ENCODE measurements around the gene FREM1.

Gene FREM1

DNA sequence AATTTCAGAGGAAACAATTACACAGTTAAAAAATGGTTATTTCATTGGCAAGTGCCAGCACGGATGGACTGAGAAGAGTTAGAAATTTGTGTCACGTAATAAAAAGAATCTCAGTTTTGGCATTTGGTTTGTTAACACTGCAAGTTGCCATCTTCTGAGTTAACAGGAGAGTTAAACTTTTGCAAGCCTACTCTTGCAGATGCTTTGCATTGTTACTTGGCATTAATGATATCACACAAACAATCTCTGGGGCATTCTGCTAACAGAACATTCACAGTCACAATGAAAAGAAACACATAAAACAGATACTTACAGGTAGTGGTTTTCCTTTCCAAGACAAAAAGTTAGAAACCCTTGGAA, 647 bp downstream of the FREM1 start:
- DNase-seq (ENCODE audit: low read depth, low spot score) = no peak

DNA sequence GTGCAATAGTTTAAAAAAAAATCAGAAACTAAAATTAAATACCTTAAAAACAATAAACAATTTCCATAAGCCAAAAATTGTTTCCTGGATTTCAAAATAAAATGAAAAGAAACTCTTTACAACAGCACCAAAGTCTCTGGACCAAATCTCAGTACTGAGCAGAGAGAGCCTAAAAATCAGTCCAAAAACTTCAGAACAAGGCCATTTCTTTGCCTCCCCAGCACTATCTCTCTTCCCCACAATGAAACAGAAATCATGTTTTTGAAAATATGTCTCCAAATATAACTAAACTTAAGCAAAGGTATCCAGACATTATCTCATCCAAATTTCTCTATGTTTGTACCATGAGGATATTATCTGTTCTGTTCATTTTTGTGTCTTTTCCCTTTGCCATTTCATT, 1.0 kb downstream of the FREM1 start:
- no peak for DNase-seq (ENCODE audit: low read depth, low spot score)

DNA sequence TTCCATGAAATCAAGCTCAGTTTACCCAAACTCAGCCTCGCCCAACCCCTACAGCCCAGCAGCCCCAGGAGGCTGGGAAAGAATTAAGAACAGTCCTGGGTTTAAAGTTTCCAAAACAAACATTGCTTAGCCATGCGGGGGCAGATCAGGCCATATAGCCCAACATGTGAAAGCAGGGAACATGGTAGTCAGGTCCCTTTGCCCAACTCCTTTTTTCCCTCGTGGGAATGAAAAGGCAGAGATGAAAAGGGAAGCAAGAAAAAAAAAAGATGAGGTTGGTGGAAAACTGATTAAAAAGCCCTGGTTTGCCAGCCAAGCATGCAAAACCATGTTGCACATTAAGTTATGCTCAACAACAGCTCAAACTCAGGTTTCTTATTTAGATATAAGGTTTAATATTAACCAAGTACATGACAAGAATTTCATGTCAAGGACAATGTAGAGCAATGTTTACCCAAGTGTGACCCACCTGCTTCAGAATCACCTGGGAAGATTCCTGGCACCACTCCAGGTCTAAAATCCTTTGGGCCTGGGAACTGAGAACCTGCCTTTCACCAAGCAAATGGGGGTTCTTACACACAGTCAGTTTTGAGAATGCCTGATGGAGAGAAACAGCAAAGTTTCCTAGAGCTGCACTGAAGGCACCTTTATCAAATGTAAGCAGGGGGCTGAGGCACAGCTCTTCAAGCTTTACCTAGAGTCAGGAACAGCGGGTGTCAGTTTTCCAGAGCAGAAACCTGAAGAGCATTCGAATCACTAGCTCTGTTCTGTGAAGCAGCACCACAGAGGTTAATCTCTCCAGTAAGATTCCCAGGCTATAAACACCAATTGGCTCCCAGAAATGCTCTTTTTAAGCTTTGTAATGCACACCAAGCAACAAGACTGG, 1.7 kb downstream of the FREM1 start:
- no peak for DNase-seq (ENCODE audit: low read depth, low spot score)

DNA sequence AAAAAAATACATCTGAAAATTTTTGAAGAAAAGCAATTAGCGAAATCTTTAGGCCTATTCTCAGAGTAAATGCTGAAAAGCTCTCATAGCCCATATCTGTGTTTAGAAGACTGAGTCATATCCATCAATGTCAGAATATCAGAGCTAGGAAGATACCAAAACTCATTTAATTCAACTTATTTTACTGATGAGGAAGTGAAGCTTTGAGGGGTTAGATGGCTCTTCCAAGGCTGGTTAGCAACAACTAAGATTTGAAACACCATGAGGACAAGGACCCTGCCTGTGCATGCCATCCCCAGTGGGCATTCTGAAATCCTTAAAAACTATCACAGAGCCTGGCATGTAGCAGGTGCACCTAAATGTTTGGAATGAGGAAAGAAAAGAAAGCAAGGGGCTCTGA, 2.5 kb downstream of the FREM1 start:
- DNase-seq (ENCODE audit: low read depth, low spot score) = no peak

DNA sequence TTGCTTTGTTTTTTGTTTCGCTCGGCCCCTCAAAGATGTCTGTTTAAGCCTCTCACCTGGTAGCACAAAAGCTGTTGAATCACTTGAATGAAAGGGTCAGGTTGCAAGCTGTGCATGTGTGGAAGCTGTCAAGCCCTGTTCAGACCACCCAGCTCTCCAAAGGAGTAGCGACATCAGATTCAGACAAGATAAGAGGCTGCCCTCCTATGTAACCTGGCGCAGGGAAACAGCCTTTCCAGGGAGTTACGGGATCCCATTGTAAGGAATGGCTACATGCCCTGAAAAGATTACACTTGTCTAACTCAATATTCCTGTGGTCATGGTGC, 2.9 kb downstream of the FREM1 start:
- DNase-seq (ENCODE audit: low read depth, low spot score) = no peak

DNA sequence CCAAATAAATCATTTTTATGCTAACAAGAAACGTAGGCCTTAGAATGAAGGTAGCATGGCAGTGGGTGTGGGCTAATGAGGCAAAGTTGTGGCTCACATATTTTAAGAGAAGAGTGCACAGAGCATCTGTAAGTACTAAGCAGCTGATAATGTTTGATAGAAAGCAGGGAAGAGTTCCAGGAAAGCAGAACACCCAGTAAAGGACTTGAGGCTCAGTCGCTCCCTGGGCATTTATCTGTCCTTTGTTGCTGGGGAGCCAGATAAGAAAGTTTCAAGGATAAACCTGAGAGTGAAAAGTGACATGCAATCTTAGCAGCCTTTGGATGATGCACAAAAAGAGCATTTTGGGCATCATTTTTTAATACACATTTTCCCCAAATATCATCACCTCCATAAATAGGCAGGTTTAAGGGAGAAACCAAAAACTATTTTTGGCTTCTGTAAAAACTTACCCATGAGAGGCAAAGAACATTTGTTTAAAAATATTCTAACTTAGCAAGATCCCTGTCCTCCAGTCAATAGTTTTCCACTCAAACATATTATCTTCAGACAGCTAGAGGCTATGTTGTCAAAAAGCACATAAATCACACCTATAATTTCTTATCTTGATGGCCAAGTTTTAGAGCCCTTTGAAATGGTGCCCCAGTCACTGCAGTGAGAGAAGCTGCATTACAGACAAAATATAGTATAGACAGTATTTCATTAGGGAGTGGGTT, 3.4 kb downstream of the FREM1 start:
- no peak for DNase-seq (ENCODE audit: low read depth, low spot score)

DNA sequence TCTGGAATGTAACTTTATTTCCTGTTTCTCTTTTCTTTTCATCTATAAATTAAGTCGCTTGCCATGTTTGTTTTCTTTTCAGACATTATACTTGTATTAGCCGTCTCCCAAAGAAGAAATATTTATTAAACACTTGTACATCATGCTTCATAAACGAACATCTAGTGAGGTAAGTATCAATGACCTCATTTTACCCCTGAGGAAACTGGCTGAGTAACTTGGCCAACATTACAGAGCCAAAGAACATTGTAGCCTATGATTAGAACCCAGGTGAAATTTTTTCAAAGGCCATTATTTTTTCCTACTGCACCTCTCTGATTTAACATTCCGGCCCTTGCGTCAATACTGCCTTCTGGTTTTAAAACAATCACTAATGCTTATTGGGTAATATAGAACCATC, 4.2 kb downstream of the FREM1 start:
- DNase-seq (ENCODE audit: low read depth, low spot score) = no peak

DNA sequence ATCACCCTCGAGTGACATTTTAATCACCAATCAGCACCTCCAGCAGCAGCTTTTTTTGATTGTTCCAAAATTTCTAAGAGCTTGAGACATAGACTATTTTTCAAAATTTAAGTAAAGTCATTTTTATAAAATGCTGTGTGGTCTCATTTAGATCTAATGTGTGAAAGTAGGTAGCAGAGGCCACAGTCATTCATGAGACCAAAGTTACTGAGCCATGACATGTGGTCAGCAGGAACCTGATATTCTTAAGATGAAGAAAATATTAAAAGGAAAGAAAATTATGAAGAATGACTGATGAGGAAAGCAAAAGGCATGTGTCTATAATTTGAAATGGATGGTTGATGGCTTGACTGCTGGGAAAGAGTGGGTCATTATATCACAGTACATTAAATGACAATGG, 7.2 kb downstream of the FREM1 start:
- no peak for DNase-seq (ENCODE audit: low read depth, low spot score)

DNA sequence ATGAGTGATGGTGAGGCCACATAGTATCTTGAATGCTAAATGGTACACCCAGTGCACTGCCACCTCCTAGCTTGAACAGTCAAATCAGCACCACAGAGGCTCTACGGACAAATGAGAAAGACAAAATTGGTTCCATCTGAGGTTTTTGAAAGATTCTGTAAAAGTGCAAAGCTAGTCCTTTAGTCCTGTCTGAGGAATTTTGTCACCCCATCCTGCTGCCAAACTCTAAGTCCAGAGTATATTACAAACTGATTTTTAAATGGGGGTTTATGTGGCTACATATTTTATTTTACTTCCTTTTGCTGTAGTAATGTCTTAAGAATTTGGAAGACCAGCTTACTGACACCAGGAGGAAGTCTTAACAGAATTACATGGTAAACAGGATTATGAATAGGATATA, 7.7 kb downstream of the FREM1 start:
- DNase-seq (ENCODE audit: low read depth, low spot score) = no peak

DNA sequence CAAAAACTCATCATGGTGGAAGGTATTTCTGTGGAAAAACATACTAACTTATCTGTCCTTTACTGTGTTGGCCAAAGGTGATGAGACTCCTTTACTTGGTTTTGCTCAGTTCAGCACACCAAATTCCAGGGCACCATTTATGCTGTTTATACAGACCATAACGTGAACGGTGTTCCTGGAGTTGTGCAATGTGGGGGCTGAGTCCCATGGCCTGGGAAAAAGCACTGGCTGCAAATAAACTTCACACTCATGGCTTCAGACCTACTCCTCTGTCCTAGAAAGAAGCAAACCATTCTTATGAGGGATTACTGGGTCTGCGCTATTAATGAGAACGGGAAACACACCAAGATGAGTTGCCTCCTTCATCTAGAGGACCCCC, 10.4 kb downstream of the FREM1 start:
- no peak for DNase-seq (ENCODE audit: low read depth, low spot score)

DNA sequence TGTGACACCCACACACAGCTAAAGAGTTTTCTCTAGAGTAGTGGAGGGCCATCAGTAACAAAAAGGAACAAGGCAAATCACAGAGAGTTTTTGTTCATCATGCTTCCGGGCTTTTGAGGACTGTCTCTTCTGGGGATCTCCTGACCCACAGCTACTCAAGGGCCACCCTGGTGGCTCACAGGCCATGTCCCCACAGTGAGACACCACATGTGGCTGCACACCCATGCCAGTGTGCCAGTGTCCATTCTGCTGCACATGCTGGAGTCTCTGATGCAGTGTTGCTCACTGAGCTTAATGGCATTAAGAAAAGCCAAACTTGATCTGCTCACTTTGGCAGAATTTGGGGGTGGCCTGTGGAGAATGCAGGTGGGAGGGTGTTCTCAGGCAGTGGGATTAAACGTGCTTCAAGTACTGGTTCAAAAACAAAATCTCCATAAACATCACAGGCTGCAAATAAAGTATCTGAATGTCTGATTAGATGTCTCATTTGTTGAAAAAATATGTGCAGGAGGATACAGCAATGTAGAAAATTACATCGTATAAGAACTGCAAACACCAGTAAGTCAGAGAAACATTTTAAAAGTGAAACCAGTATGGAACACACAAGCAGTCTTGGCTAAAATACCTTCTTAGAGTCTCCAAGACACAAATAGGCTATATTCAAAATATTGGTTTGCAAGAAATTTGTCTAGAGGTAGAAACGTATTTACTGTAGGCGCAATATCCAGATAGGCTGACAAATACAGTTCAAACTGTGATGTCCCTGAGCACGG, 11.0 kb downstream of the FREM1 start:
- no peak for DNase-seq (ENCODE audit: low read depth, low spot score)

DNA sequence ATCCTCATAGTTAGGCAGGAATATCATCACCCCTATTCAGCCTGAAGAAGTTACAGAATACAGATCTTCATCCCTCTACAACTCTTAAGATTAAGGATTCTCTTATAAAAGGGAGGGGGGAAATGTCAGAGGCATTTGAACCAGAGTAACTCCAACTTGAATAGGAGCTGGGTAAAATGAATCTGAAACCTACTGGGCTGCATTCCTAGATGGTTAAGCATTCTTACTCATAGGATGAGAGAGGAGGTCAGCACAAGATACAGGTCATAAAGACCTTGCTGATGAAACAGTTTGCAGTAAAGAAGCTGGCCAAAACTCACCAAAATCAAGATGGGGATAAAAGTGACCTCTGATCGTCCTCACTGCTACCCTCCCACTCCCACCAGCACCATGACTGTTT, 14.4 kb downstream of the FREM1 start:
- no peak for DNase-seq (ENCODE audit: low read depth, low spot score)

DNA sequence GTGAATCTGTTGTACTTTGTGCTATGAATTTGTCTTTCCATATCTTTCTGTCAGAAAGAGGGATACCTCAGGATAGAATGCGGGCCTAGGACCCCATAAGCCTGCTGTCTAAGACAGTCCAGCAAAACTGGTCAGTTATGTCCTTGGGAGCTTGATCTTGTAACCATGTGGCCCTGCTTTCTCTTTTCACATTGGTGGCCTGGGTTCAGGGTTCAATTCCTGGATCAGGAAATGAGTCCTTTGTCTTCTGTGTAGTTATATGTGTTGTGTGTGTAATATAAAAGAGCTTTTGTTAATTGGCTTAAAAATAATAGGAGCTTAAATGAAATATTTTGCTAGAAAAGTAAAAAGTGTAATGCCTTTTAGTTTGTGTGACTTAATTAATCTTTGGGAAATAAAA, 16.9 kb downstream of the FREM1 start:
- DNase-seq (ENCODE audit: low read depth, low spot score) = no peak

DNA sequence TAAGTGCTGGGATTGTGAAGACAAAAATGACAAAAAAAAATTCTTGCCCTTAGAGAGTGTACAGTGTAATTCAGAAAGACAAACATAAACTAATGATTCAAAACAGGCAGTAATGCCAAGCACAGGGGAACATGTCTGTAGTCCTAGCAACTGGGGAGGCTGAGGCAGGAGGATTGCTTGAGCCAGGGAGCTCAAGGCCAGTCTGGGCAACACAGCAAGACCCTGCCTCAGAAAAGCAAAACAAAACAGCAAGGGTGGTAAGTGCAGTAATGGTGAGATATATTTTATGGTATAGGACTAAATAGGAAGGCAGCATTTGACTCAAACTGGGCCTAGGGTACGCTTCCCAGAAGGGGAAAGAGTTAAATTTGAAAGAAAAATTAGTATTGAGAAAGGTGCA, 18.9 kb downstream of the FREM1 start:
- DNase-seq (ENCODE audit: low read depth, low spot score) = no peak

DNA sequence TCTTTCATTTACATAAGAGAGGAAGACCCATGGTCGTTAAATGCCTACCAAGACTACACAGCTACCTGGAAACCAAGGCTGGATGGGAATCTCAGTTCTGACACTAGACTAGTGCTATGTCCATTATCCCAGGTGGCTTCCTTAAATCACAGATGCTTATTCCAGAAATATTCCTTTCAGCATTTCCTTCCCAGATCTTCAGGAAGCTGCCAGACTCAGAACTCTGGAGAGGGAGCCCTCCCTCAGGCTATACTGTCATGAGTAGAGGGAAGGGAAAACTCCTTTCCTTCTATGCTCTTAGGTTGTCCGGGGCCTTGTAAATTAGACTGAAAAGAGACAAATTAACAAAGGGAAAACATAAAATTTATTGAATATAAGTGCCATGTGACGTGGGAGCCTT, 20.8 kb downstream of the FREM1 start:
- DNase-seq (ENCODE audit: low read depth, low spot score) = no peak

DNA sequence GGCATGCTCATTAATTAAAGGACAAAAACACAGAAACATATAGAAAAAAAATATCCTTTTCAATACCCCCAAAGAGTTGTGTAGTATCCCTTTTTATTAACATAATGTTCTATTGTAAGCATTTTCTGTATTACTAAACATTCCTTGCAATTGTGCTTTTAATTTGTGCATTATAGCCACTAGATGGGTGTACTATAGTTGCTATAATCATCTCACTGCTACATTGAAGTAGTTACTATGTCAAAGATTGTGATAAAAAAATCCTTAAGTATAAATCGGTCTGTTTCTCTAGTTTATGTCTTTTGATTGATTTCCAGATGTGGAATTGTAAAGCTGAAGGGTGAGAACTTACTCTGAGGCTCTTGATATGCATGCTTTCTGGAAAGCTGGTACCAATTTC, 21.4 kb downstream of the FREM1 start:
- DNase-seq (ENCODE audit: low read depth, low spot score) = no peak

DNA sequence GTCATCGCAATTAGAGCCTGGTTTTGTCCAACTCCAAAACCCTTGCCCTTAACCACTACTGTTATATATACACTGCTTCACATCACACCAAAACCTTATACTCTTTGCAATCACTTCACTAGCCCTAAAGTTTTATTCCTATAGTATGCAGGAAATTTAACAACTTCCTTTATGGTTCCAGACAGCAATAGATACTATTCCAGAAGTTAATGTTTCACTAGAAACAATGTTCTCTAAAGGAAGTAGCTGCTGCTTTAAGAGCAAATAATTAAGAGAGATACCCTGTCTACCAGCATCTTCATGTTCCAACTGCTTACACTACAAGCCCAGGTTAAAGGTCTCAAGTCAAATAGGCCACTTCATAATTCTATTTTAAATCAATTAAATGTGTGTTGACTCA, 22.0 kb downstream of the FREM1 start:
- no peak for DNase-seq (ENCODE audit: low read depth, low spot score)

DNA sequence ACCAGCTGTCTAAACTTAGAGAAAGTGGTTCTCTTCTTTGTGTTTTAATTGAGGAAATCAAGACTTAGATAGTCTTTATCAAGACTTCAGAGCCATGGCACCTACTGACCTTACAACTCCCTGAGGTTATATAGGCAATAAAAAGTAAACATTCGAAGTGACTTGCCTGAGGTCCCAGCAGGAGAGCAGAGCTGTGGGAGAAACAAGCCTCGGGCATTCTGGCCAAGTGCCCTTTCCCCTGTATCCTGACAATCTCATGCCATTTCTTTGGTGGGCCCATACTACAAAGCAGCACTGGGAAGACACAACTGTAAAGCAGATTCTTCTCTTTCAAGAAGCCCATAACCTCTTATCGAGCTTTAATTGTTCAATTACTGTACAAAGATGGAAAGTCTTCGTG, 23.1 kb downstream of the FREM1 start:
- DNase-seq (ENCODE audit: low read depth, low spot score) = no peak

DNA sequence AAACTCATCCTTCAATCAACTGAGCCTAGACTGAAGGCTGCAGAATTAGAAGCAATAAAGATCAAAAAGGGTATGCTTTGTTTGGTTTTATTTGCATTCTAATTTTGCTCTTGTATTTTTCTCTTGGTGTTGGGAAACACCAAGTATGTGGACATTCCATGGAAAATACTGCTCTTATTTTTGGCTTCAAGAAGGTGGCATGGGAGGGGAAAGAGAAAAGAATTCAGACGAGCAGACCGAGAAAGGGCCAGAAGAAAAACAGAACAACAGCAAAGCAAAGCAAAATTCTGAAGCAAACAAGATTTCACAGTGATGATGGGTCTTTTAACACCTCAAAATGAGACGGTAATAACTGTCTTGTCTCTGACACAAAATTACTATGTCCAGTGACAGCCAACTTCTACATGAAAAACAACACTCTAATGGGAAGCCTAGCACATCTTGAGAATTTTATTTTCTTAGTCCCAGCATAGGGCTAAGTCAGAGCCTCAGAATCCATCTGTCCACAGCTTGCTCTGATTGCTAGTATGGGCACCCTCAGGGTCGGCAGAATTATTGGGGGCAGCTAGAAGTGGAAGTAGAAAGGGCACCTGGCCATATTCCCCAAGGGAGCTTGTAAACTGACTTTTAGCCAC, 26.8 kb downstream of the FREM1 start:
- no peak for DNase-seq (ENCODE audit: low read depth, low spot score)

DNA sequence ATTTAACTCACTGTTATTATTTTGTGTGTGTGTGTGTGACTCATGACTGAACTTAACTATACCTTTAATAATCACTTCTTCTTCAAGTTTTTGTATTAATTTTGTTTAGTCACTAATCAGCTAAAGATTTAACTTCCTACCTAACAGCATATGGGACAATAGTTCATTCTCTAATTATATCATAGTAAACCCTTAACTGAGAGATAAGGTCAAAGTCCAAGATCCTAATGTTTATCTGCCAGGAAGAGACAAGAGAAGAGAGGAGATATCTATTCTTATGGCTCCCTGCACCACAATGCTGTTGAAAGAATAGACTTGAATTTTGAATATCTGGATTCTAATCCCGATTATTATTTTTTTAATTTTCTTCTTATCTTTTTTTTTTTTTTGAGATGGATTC, 28.1 kb downstream of the FREM1 start:
- DNase-seq (ENCODE audit: low read depth, low spot score) = no peak

DNA sequence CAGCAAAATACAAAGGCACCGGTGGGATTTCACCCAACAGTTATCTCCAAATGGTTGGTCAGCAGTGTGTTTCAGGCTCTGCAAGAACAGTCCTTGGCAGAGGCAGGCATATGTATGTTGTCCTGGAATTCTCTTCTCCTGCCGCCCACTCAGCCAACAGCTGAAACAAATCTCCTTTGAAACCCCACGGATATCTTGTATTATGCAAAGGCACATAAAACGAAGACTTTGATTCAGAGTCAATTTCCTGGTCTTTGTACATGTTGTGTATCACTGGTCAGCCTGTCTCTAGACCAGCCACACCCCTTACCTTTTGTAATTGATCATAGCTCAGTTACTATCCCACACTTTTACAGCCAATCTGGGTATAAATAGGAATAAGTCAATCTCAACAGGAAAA, 29.2 kb downstream of the FREM1 start:
- no peak for DNase-seq (ENCODE audit: low read depth, low spot score)

DNA sequence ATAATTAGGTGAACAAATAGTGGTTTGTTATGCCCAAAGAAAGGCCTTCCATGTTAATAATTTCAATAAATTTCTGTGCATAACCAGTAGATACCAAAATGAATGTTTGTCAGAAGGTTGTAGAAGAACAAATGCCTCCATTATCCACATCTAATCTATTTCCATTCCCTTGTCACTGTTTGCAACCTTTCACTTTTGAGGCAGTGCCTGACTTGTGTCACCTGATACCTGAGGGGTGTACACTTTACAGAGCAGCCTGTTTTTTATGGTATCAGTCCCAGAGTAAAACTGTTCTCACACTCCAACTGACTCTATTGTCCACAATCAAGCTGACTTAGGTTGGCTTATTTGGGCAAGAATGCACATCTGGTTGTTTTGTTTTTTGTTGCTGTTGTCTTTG, 40.1 kb downstream of the FREM1 start:
- DNase-seq (ENCODE audit: low read depth, low spot score) = no peak
